NCI-H1105 (cell line): ENCODE results near the gene DIRAS2.
"Not testable (repeated sequence)": the region's sequence is repeated elsewhere in the genome, so short reads cannot be mapped to it uniquely, and the experiment has no call there.

ENCODE experiments used
- DNase-seq: peaks from one replicate; lab custom pipeline; 2025; lab: John Stamatoyannopoulos, UW

Gene DIRAS2, protein sequence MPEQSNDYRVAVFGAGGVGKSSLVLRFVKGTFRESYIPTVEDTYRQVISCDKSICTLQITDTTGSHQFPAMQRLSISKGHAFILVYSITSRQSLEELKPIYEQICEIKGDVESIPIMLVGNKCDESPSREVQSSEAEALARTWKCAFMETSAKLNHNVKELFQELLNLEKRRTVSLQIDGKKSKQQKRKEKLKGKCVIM

DNA sequence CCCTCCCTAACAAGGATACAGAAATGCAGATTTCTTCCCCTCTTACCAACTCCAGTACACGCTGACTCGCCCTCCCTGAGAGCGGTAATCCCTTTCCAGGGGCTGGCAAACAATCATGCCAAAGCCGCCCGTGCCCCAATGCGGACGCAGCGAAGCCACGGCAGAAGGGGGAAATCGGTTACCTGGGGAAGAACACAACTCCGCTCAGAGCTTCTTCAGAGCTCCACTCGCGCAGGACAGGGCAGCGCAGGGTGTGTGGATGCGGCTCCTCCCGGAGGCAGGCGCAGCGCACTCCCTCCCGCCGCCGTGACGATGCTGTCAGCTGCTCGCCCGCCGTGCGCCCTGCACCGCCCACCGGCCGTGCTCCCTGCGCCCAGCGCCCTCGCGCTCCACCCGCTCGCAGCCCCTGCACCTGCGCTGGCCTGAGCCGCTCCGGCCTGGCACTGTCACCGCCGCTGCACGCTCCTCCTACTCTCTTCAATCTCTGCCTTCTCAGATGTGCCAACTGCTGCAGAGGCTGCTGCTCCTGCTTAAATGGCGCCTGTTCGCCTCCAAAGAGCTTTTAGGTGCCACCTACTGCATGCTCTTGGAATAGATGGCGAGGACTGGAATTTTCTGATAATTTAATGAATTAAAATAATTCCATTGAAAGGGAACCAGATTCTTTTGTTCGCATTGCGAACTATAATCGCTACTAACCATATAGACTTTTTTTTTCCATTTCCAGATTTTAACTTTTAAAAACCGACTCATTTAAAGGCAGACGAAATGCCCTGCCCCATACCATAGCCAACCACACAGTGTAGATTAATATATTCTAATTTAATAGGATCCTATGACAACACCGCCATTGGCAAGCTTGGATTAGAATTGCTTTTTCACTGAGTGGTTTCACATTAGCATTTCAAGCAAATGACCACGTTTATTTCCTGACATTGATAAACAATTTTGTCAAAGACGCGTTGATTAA, at the start of gene DIRAS2:
TSS of gene DIRAS2 (minus strand) at position 255 of the 970 bp plus-strand sequence. CDS start 28,997 bp downstream, outside the sequence.
- peak; percentile 92 for DNase-seq

DNA sequence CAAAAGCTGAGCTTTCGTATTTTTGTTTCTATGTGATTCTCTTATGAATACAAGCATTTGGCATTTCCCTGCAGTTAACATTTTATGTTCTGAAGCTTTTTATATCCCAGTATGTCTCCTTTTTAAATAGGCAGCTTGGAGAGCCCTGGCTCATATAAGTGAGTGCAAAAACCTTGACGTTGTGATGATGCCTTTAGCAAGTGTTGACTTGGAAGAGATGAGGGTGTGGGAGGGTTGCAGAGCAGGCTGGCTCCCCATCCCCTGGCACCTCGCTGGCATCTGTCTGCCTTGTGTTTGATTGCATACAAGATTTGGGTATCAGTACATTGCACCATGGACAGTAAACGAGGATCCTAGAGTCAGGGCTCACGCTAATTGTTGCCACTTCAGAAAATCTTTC, 42.1 kb upstream of the DIRAS2 start:
- no peak for DNase-seq

DNA sequence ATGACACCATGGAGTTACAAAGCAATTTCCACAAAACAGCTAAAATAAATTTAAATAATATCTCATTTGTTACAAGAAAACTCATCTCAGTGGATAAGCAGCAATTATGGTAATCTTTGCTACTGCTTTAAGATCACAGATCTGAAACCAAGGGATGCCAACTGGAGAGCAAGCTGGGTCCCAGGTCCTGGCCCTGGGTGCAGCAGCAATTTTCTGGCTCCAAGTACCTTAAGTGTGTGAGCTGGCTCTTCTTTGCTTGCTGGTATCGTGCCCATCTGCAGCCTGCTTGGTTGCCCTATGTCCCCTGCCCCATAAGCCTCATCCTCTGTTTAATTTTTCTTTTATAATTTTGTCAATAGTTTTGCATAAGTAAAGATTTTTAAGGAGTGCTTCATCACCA, 41.5 kb upstream of the DIRAS2 start:
- DNase-seq, result no peak

DNA sequence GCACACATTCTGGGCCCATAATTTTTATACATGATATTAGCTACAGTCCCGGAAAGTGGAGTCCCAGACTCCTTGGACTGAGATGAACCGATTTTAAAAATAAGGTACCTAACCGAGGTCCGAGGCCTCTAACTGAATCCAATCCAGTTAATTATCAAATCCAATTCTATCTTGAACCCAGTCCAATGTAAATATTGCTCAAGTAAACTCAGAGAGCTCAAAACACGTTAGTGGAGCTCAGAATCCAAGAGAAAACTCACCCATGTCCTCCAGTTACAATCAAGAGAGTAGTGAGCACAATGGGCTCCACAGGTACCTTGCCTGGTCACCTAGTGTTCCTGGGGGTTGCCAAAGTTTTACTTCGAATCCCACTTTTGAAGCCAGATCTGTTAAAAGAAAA, 37.9 kb upstream of the DIRAS2 start:
- DNase-seq, result no peak

DNA sequence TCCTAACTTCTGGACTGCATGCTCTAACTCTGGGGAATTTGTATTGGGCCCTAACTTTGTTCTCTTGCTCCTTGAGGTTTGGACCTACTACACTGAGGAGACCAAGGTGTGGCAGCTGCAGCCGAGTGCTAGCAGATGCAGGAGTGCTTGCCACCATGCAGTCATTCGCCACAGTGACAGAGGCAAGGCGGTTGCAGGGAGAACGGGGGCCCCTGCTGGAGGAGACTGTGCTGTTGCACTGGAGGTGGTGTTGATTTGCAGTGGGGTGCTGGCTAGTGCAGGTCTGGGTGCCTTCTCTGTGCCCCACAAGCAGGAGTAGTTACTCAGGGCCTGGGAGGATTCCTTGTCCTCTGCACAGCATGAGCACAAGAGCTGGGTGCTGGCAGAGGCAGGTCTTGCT, 22.4 kb upstream of the DIRAS2 start:
- no peak for DNase-seq

DNA sequence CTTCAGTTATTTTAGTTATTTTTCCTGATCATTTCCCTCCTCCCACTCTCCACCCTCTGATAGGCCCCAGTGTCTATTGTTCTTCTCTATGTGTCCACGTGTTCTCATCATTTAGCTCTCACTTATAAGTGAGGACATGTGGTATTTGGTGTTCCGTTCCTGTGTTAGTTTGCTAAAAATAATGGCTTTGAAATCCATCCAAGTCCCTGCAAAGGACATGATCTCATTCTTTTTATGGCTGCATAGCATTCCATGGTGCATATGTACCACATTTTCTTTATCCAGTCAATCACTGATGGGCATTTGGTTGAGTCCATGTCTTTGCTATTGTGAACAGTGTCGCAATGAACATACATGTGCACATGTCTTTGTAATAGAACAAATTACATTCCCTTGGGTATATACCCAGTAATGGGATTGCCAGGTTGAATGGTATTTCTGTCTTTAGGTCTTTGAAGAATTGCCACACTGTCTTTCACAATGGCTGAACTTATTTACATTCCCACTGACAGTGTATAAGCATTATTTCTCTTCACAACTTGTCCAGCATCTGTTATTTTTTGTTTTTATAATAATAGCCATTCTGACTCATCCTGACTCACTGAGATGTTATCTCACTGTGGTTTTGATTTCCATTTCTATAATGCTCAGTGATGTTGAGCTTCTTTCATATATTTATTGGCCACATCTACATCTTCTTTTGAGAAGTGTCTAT, 17.2 kb upstream of the DIRAS2 start:
- DNase-seq, result no peak

DNA sequence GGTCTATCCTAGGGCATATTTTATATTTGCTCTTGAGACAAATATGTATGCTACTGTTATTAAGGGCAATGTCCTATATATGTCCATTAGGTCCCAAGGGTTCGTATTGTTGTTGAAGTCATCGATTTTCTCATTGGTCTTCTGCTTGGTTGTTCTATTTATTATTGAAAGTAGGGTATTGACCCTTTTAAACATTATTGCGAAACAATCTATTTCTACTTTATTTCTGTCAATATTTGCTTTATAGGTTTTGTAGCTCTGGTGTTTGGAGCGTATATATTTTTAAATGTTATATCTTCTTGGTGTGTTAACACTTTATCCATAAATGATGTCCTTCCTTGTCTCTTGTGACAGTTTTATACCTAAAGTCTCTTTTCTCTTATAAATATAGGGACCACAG, 16.2 kb upstream of the DIRAS2 start:
- no peak for DNase-seq

DNA sequence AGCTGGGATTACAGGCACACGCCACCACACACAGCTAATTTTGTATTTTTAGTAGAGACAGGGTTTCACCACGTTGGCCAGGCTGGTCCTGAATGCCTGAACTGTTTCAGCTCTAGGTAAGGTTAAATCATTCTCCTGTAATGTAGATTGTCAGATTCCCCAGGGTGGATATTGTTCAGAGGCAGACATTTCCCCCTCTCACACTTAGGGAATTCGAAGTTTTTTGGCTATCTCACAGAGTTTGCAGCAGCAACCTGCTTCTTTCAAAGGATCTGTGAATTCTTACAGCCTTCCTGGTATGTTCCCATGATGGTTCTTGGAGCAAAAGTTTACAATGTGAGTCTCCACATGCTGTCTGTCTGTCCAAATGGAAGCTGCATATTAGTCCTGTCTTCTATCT, 15.6 kb upstream of the DIRAS2 start:
- no peak for DNase-seq

DNA sequence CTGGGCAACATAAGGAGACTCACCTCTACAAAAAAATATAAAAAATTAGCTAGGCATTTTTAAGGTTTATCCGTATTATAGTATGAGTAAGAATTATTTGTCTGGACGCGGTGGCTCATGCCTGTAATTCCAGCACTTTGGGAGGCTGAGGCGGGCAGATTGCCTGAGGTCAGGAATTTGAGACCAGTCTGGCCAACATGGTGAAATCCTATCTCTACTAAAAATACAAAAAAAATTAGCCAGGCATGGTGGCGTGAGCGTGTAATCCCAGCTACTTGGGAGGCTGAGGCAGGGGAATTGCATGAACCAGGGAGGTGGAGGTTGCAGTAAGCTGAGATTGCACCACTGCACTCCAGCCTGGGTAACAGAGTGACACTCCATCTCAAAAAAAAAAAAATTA, 14.3 kb upstream of the DIRAS2 start:
- DNase-seq, result not testable (repeated sequence)

DNA sequence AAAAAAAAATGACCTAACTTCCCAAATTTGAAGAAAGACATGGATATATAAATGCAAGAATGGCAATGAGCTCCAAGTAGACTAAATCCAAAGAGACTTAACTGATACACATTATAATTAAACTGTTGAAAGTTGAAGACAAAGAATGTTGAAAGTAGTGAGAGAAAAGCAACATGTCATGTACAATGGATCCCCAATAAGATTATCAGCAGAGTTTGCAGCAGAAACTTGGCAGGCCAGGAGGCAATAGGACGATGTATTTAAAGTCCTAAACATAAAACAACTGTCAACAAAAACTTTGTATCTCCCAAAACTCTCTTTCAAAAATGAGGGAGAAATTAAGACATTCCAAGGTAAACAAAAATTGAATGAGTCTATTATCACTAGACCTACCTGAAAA, 8.6 kb upstream of the DIRAS2 start:
- DNase-seq, result no peak

DNA sequence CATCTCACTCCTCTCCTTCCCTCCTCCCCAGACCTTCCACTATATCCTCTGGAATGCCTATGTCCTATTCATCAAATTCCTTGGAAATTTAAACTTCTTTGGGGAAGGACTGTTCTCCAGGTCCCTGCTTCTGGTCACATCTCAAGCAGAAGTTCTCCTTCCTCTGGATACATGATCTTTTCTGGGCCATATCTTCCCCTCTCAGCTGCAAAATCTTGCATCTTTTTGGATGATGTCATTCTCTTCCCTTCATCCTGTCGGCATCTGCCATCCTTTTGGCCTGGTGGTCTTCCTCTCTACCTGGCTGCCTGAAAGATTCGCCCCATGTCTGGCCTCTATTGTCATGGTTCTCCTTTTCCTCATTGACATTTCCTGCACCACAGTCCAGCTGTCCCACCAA, 5.2 kb upstream of the DIRAS2 start:
- no peak for DNase-seq

DNA sequence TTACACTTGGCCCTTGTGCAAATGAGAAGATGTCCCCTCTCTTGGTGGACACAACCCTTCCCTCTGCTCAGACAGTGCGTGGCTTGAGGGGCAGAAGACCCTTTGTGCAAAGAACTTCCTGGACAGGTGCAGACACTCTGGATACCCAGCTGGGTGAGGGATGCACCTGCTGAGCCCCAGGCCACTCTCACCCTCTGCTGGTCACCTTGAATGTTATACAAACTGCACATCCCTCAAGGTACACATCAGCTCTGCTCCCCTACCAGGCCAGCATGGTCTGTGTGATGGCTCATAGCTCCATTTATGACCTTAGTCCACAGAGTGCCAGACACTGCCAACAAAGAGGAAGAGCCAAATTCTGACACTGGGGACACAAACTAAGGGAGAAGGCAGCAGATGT, 3.1 kb upstream of the DIRAS2 start:
- DNase-seq, result no peak

DNA sequence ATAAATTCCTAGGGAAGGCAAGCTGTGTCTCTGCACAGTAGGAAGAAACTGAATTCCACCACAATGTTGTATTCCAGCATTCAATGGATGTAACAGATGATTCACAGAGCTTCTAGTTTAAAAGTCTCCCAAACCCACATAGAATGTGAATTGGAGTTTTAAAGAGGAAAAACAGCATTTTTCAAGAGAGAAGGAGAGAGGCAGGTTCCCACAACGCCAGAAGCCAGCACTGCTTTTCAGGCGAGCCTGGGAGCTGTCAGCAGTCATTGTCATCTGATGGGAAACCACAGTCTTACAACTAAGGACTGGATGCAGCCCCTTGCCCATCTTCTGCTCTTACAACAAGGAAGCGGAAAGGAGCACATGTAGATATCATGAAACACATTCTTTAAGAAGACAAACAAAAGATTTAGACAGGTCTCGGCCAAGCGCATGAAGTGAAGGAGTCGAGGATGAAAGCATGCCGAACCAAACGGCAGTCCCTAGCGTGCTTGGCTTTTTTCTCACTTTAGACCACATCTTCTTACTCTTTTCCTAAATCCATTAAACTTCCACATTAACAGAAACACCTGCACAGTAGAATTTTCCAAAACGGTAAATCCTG, 638 bp downstream of the DIRAS2 start:
- DNase-seq, result no peak

DNA sequence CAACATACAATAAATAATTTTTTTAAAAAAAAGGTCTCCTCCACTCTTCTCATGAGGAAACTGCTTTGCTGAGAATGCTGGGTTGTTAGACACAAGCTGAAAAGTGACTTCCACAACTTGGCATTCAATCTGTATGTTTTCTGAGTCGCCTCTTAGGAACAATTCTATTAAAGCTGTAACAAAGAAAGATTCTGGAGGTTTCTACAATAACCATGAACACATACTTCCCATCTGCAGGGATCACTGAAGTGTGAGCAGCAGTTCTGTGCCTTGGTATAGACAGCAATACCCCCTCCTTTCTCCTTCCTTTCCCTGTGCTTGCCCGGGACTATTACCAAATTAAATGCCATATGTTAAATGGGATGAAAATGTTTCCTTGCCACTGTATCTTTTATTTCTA, 1.5 kb downstream of the DIRAS2 start:
- DNase-seq, result no peak

DNA sequence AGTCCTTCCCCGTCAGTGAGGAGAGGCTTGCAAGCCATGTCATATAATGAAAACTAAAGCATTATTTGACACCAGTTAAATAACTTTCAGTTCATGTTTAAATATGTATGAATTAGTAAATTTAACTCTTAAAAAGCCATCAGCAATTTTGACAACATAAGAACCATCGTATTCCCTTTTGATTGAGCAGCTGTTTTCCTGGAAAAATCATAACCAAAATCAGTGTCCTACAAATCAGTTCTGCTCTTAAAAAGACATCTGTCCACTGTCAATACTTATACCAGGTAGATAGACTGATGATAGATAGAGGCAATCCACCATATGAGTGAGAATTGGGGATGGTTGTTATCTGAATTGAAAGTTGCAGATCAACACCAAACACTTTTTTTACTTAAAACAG, 2.3 kb downstream of the DIRAS2 start:
- no peak for DNase-seq

DNA sequence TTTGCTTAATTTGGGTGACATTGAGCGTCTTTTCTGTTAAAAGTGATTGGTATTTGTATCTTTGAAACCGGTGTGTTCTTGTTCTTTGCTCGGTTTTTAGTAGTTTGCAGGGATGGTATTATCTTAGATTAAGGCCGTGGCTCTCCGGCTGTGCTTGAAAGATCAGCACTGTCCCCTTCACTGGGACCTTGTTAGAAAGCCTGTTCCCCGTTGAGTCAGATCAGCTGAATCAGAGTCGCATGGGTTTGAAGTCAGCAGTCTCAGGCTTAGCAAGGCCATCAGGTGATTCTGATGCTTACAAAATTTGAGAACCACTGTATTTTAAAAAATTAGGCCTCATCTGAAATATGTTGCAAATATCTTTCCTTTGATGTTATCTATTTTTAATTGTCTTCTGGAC, 5.0 kb downstream of the DIRAS2 start:
- no peak for DNase-seq

DNA sequence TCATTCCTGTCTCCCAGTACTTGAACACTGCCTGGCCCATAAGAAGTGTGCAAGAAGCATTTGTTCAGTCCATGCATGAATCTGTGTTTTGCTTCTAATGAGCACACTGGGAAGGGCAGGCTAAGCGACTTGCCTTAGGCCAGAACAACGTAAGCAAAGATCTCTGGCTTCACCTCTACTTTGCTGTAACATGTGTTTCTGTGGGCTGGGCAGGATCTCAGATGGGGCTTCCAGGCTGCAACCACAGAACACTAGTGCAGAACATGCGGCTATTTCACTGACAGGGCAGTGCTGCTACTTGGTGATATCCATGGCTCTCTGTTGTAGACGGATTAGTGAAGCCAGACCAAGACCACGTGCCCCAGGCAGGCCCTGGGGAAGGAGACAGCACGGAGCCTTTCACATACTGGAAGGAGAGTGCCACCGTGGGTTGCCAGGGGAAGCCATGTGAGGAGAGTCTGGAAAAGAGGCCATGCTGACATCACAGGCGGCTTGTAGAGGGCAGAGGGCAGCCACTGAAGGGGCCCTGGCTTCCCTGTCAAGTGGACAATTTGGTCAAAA, 9.9 kb downstream of the DIRAS2 start:
- no peak for DNase-seq

DNA sequence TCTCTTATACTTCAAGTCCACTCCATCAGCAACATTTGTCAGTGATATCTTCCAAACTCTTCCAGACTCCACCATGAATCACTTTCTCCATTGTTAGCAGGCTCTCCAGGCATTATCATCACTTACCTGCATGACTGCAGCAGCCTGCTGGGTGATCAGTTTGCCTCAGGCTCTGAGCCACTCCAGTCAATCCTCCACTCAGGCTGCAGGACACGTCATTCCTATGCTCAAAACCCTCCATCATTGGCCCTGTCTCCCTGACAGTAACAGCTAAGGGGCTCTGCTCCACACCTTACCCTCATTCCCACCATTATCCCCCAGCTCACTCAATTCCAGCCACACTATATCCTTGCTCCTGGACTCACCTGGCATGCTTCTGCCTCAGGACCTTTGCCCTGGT, 10.7 kb downstream of the DIRAS2 start:
- DNase-seq, result no peak

DNA sequence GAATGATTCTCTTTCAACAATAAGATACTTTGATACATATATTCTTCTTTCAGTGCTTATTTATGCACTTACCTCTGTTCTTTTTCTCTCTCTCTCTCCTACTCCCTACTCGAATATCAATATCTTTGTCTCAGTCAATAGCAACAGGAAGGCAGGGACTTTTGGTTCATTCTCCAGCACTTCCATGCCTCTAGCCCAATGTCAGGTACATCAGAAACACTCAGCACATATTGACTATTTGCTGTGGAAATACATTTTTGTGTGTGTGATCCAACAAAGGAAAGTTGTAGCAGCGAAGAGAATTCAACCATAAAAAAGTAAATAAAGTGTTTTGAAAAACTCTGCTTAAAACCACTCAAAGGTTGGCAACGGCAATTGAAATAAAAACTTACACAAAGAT, 12.6 kb downstream of the DIRAS2 start:
- no peak for DNase-seq

DNA sequence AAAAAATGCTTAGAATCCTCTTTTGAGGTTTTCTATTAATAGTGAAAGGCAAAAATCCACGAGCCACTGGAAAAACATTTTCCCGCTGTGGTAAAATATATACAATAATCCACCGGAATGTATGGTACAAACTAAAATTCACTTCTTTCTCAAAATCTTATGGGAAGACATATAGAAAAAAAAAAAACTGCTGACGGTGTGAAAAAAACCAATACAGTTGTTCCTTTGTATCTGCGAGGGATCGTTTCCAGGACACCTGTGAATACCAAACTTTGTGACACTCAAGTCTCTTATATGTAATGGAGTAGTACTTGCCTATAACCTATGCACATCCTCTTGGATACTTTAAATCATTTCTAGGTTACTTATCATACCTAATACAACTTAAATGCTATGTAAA, 13.3 kb downstream of the DIRAS2 start:
- no peak for DNase-seq

DNA sequence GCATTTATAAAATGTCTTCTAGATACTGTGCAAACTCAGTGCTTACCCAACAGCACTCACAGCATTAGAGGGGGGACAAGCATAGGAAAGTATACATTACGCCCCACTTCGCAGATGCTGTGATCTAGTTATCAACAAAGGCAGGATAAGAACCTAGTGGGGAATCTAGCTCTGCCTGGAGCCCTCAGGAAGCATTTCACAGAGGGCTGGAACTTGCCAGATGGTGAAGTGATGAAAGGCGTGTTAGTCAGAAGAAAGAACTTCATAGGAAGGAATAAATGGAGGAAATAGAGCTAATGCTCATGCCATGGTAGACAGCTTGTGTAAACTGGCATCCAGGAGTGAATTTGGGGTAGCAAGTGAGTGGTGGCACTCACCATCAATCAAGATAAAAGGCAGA, 25.8 kb downstream of the DIRAS2 start:
- DNase-seq, result no peak

DNA sequence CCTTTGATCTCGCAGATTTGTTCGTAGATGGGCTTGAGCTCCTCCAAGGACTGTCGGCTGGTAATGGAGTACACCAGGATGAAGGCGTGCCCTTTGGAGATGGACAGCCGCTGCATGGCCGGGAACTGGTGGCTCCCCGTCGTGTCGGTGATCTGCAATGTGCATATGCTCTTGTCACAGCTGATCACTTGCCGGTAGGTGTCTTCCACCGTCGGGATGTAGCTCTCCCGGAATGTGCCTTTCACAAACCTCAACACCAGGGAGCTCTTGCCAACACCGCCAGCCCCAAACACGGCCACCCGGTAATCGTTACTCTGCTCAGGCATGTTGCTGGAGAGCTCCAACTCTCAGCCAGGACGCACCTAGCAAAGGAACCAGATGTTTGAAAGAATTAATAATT, 29.1 kb downstream of the DIRAS2 start:
- DNase-seq, result no peak
